GM08714 (cell line): Measurements from ENCODE around the gene MTSS2.
"Not testable (repeated sequence)": the region's sequence is repeated elsewhere in the genome, so short reads cannot be mapped to it uniquely, and the experiment has no call there.

Source experiments
- H3K4me3 ChIP-seq: fragments of 200-500 bp; sonication (Bioruptor generic); 2 replicates; pipeline ENCODE4 v1.5.1; 2014; ENCODE audit warnings: mild to moderate bottlenecking, low read length, inconsistent platforms
- ZNF274 ChIP-seq: IDR thresholded peaks from 2 replicates; pipeline ENCODE4 v1.6.1; 2012; ENCODE audit warnings: mild to moderate bottlenecking, low read depth, low read length

The MTSS2 gene

GRCh38 chr16:70656712-70657263 is 29.1 kb downstream of the MTSS2 start:
- TF ChIP-seq ZNF274: no peak
- no peak overlapping the region for H3K4me3 ChIP-seq

DNA sequence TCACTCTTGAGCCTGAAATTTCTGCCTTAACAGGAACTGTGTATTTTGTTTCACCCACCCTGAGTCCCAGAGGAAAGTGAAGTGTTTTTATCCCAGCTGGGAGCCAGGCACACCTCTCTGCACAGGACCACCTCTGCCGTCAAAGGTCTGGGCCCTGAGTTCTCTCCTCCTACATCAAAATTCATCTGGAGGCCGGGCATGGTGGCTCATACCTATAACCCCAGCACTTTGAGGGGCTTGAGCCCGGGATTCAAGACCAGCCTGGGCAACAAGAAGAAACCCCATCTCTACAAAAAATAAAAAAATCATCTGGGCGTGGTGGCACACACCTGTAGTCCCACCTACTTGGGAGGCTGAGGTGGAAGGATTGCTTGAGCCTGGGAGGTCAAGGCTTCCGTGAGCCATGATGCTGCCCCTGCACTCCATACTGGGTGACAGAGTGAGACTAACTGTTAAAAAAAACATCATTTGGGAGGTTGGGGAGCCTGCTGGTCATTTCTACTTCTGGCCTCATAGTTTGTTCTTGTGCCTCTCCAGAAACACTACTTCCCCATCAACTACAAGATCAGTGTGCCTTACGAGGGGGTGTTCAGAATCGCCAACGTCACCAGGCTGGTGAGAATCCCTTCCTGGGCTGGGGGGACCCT is 29.7 kb downstream of the MTSS2 start:
- H3K4me3 ChIP-seq: no peak overlapping the region
- TF ChIP-seq ZNF274: no peak

DNA sequence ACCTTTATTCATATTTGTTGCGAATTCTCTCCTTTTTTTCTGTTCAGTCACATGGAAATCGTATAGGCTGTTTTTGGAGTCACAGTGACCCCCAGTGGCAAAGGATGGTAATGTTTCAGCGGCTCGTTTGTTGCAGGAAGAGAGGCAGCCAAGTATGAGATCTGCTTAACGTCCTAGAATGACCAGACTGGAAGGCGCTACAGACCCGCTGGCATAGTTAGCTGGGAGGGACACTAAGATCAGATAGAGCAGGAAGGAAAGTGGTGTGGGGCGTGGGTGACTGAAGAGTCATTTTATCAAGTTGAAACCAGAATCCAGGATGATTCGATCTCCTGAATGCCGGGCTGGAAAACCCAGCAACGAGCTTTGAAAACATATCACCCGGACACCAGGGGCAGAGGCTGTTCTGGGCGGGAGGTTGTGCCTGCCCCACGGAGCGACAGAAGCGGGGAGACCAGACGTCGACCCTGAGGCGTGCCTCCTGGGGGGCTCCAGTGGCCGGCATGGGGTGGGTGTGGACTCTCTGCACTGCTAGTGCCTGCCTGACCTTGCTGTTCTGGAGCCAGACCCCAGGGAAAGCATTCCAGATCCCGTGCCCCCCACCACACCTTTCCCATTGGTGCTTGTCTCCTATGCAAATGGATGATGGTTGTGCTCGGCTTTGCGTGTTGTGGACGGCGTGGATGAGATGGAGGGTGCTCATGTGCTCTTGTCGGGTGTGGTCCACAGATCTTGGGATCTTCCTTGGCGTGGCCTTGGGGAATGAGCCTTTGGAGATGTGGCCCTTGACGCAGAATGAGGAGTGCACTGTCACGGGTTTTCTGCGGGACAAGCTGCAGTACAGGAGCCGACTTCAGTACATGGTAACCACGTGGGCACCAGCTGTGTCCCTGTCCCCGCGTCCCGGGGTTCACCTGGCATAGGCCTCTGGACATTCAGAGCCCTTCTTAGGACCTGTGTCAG is 31.8 kb downstream of the MTSS2 start:
- no peak overlapping the region for H3K4me3 ChIP-seq
- TF ChIP-seq ZNF274: no peak

- no peak for TF ChIP-seq ZNF274
- H3K4me3 ChIP-seq: no peak overlapping the region
Observed at GRCh38 chr16:70653406-70653805, 32.4 kb downstream of the MTSS2 start.

GRCh38 chr16:70652322-70652721 is 33.5 kb downstream of the MTSS2 start:
- no peak overlapping the region for H3K4me3 ChIP-seq

DNA sequence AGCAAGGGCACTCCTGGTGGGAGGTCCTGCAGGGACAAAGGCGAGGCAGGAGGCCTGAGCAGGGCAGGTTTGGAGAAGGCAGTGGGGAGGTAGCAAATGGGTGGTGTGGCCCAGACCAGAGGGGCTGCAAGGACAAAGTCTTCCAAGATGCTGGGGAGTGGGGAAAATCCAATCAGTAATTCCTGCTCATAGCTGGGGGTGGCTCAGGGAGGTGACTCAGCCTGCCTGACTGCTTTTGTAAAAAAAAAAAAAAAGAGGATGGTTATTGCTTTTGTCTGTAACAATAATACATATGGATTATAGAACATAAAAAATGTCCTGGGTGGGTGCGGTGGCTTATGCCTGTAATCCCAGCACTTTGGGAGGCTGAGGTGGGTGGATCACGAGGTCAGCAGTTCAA is 34.3 kb downstream of the MTSS2 start:
- TF ChIP-seq ZNF274: no peak
- H3K4me3 ChIP-seq: no peak overlapping the region

More at GRCh38 chr16:70652322-70652721, 33.5 kb downstream of the MTSS2 start:
- TF ChIP-seq ZNF274: no peak

- no peak overlapping the region for H3K4me3 ChIP-seq
- TF ChIP-seq ZNF274: no peak
Observed at GRCh38 chr16:70650216-70650615, 35.6 kb downstream of the MTSS2 start.

GRCh38 chr16:70649300-70649699 is 36.6 kb downstream of the MTSS2 start:
- no peak overlapping the region for H3K4me3 ChIP-seq
- TF ChIP-seq ZNF274: no peak

GRCh38 chr16:70648606-70649005 is 37.2 kb downstream of the MTSS2 start:
- no peak overlapping the region for H3K4me3 ChIP-seq
- no peak for TF ChIP-seq ZNF274

- no peak for TF ChIP-seq ZNF274
Observed at GRCh38 chr16:70647441-70648359, 38.2 kb downstream of the MTSS2 start.

DNA sequence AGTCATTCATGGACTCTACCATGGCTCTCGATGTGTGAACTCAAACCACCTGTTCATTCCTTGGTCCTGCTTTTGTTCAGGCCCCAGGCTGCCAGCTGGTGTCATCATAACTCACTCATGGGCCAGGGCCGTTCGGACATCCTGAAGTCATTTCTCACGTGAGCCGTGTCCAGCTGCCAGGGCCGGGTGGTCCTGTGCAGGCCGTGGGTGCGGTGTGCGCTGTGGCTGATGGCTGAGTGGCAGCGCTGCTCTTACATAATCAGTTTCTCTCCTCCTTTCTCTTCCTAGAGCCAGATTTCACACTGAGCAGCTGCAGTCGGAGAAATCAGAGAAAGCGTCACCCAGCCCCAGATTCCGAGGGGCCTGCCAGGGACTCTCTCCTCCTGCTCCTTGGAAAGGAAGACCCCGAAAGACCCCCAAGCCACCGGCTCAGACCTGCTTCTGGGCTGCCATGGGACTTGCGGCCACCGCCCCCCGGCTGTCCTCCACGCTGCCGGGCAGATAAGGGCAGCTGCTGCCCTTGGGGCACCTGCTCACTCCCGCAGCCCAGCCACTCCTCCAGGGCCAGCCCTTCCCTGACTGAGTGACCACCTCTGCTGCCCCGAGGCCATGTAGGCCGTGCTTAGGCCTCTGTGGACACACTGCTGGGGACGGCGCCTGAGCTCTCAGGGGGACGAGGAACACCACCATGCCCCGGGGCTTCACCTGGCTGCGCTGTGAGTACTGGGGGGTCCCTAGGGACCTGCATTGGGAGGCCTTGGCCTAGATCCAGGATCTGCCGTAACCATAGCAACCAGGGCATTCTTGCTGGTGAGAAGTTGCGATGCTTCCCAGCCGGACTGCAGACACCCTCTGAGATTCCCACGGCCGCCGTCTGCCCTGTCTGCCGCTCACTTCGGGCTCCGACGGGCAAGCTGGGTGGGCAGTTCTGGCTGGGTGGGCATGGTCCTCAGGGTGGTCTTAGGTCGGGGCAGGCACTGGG is 39.3 kb downstream of the MTSS2 start, which contains the start of gene IL34:
IL34 (plus strand) TSS at position 300 of the 982 bp plus-strand sequence; CDS start at position 689, 389 bp downstream.
- TF ChIP-seq ZNF274: no peak
- H3K4me3 ChIP-seq: no peak within 1 kb of the TSS

More at GRCh38 chr16:70647441-70648359, 38.2 kb downstream of the MTSS2 start:
- H3K4me3 ChIP-seq: no peak overlapping the region

DNA sequence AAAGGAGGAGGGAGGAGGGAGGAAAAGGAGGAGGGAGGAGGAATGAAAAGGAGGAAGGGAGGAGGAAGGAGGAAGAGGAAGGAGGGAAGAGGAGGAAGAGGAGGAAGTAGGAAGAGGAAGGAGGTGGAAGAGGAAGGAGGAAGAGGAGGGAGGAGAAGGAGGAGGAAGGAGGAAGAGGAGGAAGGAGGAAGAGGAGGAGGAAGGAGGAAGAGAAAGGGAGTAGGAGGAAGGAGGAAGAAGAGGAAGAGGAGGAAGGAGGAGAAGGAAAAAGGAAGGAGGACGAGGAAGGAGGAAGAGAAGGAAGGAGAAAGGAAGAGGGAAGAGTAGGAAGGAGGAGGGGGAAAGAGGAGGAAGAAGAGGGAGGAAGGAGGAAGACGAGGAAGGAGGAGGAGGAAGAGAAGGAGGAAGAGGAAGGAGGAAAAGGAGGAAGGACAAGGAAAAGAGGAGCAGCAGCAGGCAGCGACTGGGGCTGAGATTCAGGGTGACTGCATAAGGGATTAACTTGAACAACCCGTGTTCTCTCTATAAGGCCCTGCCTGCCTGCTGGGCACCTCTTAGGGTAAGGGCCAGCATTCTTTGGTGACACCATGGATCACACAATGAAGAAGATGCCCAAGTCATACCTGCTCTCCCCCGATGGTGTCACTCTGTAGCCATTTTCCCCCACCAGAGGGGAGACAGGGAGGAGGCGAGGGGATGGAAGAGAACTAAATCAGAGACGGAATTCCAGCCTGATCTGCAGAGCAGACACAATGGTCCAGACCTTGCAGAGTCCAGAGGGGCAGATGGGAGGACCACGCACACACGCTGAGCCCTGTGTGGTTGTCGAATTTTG is 40.9 kb downstream of the MTSS2 start:
- H3K4me3 ChIP-seq: no peak overlapping the region
- no peak for TF ChIP-seq ZNF274

GRCh38 chr16:70643264-70643663 is 42.6 kb downstream of the MTSS2 start:
- not testable (repeated sequence) for H3K4me3 ChIP-seq
